Chondrocyte (in vitro differentiated cells): ENCODE measurements around the gene CLCNKA. TPM values are rescaled to one million over a fixed set of nuclear protein-coding genes. Genes with fewer than 3 reads are reported as not detected.
A peak's percentile ranks its signal among the peaks of the same experiment; 100 is the strongest.

Source experiments
- DNase-seq: peaks from one replicate; pipeline ENCODE4 v3.0.0; 2021; ENCODE audit warnings: mixed read lengths, low spot score
- H3K27ac Mint-ChIP-seq: one replicate; pipeline ENCODE4 v1.8.0; 2021; ENCODE audit warnings: mild to moderate bottlenecking, moderate library complexity, mixed read lengths; ENCODE audit not compliant: unreplicated experiment
- H3K27me3 Mint-ChIP-seq: 2 replicates; pipeline ENCODE4 v1.8.0; 2021; ENCODE audit warnings: low read depth, mixed read lengths
- H3K36me3 Mint-ChIP-seq: 2 replicates; pipeline ENCODE4 v1.8.0; 2021; ENCODE audit warnings: low read depth, mixed read lengths
- H3K4me1 Mint-ChIP-seq: 2 replicates; pipeline ENCODE4 v1.8.0; 2021; ENCODE audit warnings: low read depth, mild to moderate bottlenecking, mixed read lengths
- H3K4me3 Mint-ChIP-seq: one replicate; pipeline ENCODE4 v1.8.0; 2021; ENCODE audit warnings: mild to moderate bottlenecking, moderate library complexity, mixed read lengths; ENCODE audit not compliant: unreplicated experiment
- H3K9me3 Mint-ChIP-seq: 2 replicates; pipeline ENCODE4 v1.8.0; 2021; ENCODE audit warnings: low read depth, mixed read lengths
- long read RNA-seq: library from polyadenylated mRNA; stranded (forward); transcript quantifications from one replicate; pipeline ENCODE4 v2.0.0, GENCODE V29; 2021
- total RNA-seq: library from RNA; stranded (reverse); gene quantifications from 3 replicates; pipeline ENCODE4 v1.2.1, GENCODE V29; 2021
- TF ChIP-seq, protein P1 (sequence below): fragments of 200-600 bp; sonication (generic); IDR thresholded peaks from 2 replicates; pipeline ENCODE4 v1.5.0; 2021; ENCODE audit warnings: antibody characterized with exemption, mild to moderate bottlenecking, moderate library complexity

CLCNKA gene
- 0.12 to 0.31 TPM (median 0.21 TPM) in 3 replicates for total RNA-seq
- long read RNA-seq = 0 reads

GRCh38 chr1:16021681-16022080 is at the start of gene CLCNKA:
TSS of gene CLCNKA (plus strand) at chr1:16022036. CDS start at chr1:16022620, 584 bp downstream.
- Mint-ChIP-seq H3K27me3 (no peaks in the 10 kb centered on the region), H3K4me3 (no peak within 1 kb of the TSS), H3K36me3 (no peaks in the 10 kb centered on the region), H3K27ac (no peak within 1 kb of the TSS), H3K4me1 (peaks cover 37% of the 10 kb centered on the region), H3K9me3 (no peaks in the 10 kb centered on the region)
- DNase-seq = no peak
- TF ChIP-seq, protein P1, sequence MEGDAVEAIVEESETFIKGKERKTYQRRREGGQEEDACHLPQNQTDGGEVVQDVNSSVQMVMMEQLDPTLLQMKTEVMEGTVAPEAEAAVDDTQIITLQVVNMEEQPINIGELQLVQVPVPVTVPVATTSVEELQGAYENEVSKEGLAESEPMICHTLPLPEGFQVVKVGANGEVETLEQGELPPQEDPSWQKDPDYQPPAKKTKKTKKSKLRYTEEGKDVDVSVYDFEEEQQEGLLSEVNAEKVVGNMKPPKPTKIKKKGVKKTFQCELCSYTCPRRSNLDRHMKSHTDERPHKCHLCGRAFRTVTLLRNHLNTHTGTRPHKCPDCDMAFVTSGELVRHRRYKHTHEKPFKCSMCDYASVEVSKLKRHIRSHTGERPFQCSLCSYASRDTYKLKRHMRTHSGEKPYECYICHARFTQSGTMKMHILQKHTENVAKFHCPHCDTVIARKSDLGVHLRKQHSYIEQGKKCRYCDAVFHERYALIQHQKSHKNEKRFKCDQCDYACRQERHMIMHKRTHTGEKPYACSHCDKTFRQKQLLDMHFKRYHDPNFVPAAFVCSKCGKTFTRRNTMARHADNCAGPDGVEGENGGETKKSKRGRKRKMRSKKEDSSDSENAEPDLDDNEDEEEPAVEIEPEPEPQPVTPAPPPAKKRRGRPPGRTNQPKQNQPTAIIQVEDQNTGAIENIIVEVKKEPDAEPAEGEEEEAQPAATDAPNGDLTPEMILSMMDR = no peak

GRCh38 chr1:15972409-15972808 is 49.4 kb upstream of the CLCNKA start:
- H3K4me1 Mint-ChIP-seq = peaks cover 27% of the 10 kb centered on the region
- H3K36me3 Mint-ChIP-seq = peaks cover 13% of the 10 kb centered on the region
- no peaks in the 10 kb centered on the region for H3K27me3 Mint-ChIP-seq
- no peak overlapping the region for H3K4me3 Mint-ChIP-seq
- DNase-seq = no peak
- TF ChIP-seq, protein P1 = no peak
- H3K27ac Mint-ChIP-seq = no peak overlapping the region
- no peaks in the 10 kb centered on the region for H3K9me3 Mint-ChIP-seq

- Mint-ChIP-seq H3K4me1 (peaks cover 25% of the 10 kb centered on the region), H3K4me3 (no peak overlapping the region), H3K27ac (no peak overlapping the region), H3K9me3 (no peaks in the 10 kb centered on the region), H3K27me3 (no peaks in the 10 kb centered on the region), H3K36me3 (peaks cover 9% of the 10 kb centered on the region)
- TF ChIP-seq, protein P1 = no peak
- DNase-seq = no peak
Observed at GRCh38 chr1:15973772-15974171, 48.1 kb upstream of the CLCNKA start.

- DNase-seq = no peak
- TF ChIP-seq, protein P1 = no peak
- Mint-ChIP-seq H3K4me3 (peak overlapping the region; percentile 75), H3K9me3 (no peaks in the 10 kb centered on the region), H3K27ac (peak overlapping the region; percentile 66), H3K36me3 (peaks cover 9% of the 10 kb centered on the region), H3K4me1 (peaks cover 25% of the 10 kb centered on the region), H3K27me3 (no peaks in the 10 kb centered on the region)
Observed at GRCh38 chr1:15974855-15975254, 47.0 kb upstream of the CLCNKA start.

DNA sequence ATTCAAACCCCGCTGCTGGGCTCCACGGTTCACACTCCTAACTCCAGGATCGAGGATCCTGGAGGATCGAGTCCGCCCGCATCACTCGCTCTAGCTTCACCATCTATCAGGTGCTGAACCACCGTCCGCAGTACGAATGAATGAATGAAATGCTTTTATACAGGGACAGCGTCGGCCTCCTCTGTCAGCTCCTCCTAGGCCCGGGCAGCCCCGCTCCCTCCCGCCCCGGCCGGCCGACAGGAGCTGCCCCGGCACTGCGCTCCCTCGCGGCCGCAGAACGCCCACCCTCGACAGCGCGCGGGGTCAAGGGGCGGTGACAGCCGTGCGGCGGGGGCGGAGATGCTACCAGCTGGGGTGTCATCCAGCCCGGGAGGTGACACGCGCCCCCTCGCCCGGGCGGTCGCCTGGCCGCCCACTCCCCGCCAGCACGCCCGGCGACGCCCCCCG is 46.5 kb upstream of the CLCNKA start:
- Mint-ChIP-seq H3K9me3 (no peaks in the 10 kb centered on the region), H3K27ac (peak overlapping the region; percentile 66), H3K4me3 (peak overlapping the region; percentile 75), H3K36me3 (peaks cover 8% of the 10 kb centered on the region), H3K4me1 (peaks cover 25% of the 10 kb centered on the region), H3K27me3 (no peaks in the 10 kb centered on the region)
- DNase-seq = no peak
- TF ChIP-seq, protein P1 = peak; percentile 62
